ENCODE data around the gene TDP1.
"Not testable (repeated sequence)": the region's sequence is repeated elsewhere in the genome, so short reads cannot be mapped to it uniquely, and the experiment has no call there.

TDP1 gene

GRCh38 chr14:90054803-90055202, 99.1 kb downstream of the TDP1 start:
- DNase-seq = no peak

- no peak for DNase-seq
These were observed 101.1 kb downstream of the TDP1 start for GRCh38 chr14:90056826-90057225.

GRCh38 chr14:90058876-90059458, 103.2 kb downstream of the TDP1 start:
- no peak for DNase-seq

GRCh38 chr14:90060312-90060964, 104.7 kb downstream of the TDP1 start:
- DNase-seq = peak; percentile 48 to 54

DNA sequence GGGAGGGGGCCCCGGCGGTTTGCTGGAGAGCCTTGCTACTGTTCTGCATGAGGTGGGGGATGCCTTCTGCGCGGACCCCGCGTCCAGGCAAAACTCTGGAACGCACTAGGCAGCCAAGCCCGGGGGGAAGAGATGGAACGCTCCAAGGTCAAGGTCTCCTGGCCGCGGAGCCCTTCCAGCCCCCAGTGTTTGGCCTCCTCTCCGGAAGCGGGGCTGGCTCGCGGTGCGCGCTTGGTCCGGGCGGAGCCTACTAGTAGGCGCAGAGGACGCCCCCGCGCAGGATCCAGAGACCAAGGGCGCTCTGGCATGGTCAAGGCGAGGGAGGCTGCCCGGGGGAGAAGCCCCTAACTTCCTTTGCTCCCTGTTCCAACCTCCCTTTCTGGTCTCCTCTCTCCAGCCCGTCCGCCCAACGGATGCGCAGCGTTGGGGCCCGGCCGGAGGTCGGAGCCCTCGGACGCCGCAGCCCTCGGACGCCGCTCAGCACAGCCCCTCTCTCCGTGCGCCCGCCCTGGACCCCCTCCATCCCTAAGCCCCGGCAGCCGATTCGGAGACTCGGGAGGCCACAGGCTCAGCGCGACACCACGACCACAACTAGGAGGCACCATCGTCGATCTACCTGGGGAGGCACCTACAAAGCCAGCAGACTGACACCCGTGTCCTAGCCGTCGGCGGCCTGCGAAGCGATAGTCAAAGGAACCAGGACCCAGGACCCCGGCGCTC, 105.4 kb downstream of the TDP1 start:
- DNase-seq = no peak

DNA sequence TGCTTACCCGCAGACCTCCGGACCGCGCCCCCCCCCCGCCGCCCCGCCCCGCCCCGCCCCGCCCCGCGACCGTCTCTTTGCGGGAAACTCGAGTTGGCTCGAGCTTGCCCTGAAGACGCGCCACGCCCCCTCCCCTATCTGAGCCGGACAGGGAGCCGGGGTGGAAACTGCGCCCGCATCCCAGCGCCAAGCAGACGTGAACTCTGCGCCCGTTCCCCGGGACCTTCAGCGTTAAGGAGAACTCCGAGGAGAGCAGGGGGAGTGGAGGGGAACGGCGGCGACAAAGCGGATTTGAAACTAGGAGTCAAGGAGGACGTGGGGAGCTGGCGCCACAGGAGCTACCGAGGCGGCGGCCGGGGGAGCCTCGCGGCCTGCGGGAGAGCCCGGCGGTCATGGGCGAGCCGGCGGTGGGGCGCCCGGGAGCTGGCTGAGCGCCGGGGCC, 106.0 kb downstream of the TDP1 start, which contains the start of gene KCNK13:
TSS of gene KCNK13 (plus strand) at position 310 of the 442 bp plus-strand sequence. CDS start 212 bp downstream, outside the sequence.
- no peak for DNase-seq

DNA sequence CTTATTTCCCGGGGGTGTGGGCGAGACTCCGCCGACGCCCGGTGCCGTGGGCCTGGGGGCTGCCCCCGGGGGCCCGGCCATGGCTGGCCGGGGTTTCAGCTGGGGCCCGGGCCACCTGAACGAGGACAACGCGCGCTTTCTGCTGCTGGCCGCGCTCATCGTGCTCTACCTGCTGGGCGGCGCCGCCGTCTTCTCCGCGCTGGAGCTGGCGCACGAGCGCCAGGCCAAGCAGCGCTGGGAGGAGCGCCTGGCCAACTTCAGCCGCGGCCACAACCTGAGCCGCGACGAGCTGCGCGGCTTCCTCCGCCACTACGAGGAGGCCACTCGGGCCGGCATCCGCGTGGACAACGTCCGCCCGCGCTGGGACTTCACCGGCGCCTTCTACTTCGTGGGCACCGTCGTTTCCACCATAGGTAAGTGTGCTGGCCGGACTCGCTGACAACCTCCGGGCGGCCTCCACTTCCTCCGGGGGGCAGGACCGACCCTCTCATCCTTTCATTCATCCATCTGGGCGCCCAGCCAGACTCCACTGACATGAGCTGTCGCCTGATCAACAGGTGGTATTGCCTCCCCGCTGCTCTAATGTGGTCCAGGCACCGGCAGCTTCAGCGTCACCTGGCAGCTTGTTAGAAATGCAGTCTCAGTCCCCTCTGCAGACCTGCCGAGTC, 106.5 kb downstream of the TDP1 start:
- no peak for DNase-seq

DNA sequence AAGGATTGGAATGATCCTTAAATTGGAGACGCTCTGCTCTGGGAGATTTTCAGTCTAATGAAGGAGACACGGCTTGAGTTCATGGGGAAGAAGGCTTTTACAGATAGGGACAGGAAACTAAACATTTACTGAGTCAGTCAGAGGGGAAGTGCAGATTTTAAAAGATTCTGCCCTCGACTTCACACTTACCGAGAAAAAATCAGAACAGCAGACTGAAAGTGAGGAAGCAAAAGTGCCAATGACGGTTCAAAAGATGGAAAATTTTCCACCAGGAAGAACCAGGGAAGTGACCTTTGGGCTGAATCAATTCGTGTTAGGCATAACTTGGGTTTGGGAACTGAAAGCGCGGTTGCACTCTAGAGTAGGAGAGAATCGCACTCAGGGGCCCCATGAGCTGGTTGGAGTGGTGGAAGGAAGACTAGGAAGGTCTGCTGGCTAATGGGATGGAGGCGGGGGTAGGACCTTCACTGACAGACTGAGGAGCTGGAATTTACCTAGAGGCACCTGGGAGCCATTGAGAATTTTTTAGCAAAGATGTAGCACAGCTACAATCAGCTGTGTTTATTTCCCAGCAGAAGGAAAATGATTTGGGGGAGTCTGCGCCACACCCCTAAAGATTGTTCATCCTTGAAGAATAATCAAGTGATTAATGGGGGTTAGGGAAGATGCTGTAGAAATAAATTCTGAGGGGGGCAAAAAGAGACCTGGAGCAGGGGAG, 107.3 kb downstream of the TDP1 start:
- no peak for DNase-seq

DNA sequence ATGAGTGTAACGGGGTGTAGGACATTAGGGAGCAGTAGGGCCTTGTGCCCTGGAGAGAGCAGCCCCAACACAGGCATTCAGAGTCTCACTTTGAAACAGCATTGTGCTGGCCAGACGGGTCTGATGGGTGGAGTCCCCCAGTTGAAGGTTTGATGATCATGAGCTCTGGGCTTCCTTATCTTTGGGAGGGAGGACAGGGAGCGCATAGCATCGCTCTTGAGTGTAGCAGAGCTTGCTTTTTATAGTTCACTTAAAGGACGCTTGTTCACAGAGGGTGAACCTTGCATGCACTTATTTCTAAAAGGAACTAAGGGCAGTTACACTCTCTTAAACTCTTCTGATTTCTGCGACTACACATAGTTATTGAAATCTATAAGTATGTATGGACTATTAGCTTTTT, 116.6 kb downstream of the TDP1 start:
- no peak for DNase-seq

- no peak for DNase-seq
These were observed 123.8 kb downstream of the TDP1 start for GRCh38 chr14:90079576-90079975.

- peak in 1 of 2 experiments; percentile 48 for DNase-seq
These were observed 131.7 kb downstream of the TDP1 start for GRCh38 chr14:90087433-90087832.

GRCh38 chr14:90088176-90088575, 132.4 kb downstream of the TDP1 start:
- DNase-seq = no peak

GRCh38 chr14:90089486-90089885, 133.8 kb downstream of the TDP1 start:
- DNase-seq = not testable (repeated sequence)

DNA sequence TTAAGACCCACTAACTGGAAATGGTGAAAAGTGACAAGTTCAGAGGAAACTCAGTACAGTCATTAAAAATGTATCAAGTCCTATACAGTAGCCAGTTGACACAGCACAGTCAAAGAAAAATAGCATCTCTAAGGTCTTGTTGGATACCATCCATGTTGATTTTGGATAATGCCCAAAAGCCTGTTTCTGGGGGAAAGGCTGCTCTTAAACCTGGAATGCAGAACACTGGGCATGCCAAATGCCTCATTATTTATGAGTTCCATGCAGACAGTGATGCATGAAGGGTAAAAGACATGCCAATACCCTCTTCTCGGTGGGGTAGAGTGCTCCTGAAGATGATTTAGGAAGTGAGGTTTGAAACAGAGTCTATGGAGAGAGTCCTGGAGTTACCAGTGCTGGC, 135.7 kb downstream of the TDP1 start:
- no peak for DNase-seq

GRCh38 chr14:90093942-90094595, 138.3 kb downstream of the TDP1 start:
- no peak for DNase-seq
